NCI-H2107 (cell line): ENCODE measurements around the gene FASTKD2.

ENCODE experiments used
- DNase-seq: peaks from one replicate; lab custom pipeline; 2025; lab: John Stamatoyannopoulos, UW

FASTKD2 gene

GRCh38 chr2:206765242-206766056 is at the start of gene FASTKD2, which contains the start of gene MDH1B:
TSS of gene FASTKD2 (plus strand) at chr2:206765606. CDS start at chr2:206766694, 1,088 bp downstream.
TSS of gene MDH1B (minus strand) at chr2:206765328. CDS start at chr2:206765271, 57 bp downstream.
- DNase-seq = peak; percentile 40

- no peak for DNase-seq
These were observed 48.8 kb upstream of the FASTKD2 start for GRCh38 chr2:206716623-206717022.

GRCh38 chr2:206718296-206718695 is 47.1 kb upstream of the FASTKD2 start, which contains the start of gene DYTN:
TSS of gene DYTN (minus strand) at chr2:206718396. CDS start at chr2:206718279, 117 bp downstream.
- no peak for DNase-seq

GRCh38 chr2:206721256-206721920 is 44.0 kb upstream of the FASTKD2 start:
- no peak for DNase-seq

GRCh38 chr2:206723288-206723687 is 42.1 kb upstream of the FASTKD2 start:
- DNase-seq = no peak

- no peak for DNase-seq
These were observed 38.1 kb upstream of the FASTKD2 start for GRCh38 chr2:206727287-206727686.

GRCh38 chr2:206728277-206729199 is 36.9 kb upstream of the FASTKD2 start:
- no peak for DNase-seq

GRCh38 chr2:206733341-206733740 is 32.1 kb upstream of the FASTKD2 start:
- DNase-seq = no peak

GRCh38 chr2:206736935-206737334 is 28.5 kb upstream of the FASTKD2 start:
- no peak for DNase-seq

GRCh38 chr2:206739271-206739670 is 26.1 kb upstream of the FASTKD2 start:
- DNase-seq = peak; percentile 7

GRCh38 chr2:206740800-206741199 is 24.6 kb upstream of the FASTKD2 start:
- DNase-seq = no peak

GRCh38 chr2:206756816-206757215 is 8.6 kb upstream of the FASTKD2 start:
- DNase-seq = no peak

- DNase-seq = no peak
These were observed 649 bp upstream of the FASTKD2 start for GRCh38 chr2:206764673-206765241.

- no peak for DNase-seq
These were observed 888 bp downstream of the FASTKD2 start for GRCh38 chr2:206766057-206766930.

GRCh38 chr2:206774871-206775270 is 9.5 kb downstream of the FASTKD2 start:
- no peak for DNase-seq

GRCh38 chr2:206776432-206776831 is 11.0 kb downstream of the FASTKD2 start:
- no peak for DNase-seq

GRCh38 chr2:206780671-206781070 is 15.3 kb downstream of the FASTKD2 start:
- DNase-seq = no peak

- no peak for DNase-seq
These were observed 18.3 kb downstream of the FASTKD2 start for GRCh38 chr2:206783718-206784117.

- DNase-seq = no peak
These were observed 19.4 kb downstream of the FASTKD2 start for GRCh38 chr2:206784559-206785353.
